Activated effector memory CD4-positive, alpha-beta T cell treated with anti-CD3 and anti-CD28 coated beads, Interleukin-2, amount 50 U/mL, for 16 hours (primary cell): Measurements from ENCODE around the gene SLC26A8.
"Not testable (repeated sequence)": the region's sequence is repeated elsewhere in the genome, so short reads cannot be mapped to it uniquely, and the experiment has no call there.

Experiments
- DNase-seq: peaks from one replicate; pipeline ENCODE4 v3.0.0-alpha.2; 2020

SLC26A8 gene

DNA sequence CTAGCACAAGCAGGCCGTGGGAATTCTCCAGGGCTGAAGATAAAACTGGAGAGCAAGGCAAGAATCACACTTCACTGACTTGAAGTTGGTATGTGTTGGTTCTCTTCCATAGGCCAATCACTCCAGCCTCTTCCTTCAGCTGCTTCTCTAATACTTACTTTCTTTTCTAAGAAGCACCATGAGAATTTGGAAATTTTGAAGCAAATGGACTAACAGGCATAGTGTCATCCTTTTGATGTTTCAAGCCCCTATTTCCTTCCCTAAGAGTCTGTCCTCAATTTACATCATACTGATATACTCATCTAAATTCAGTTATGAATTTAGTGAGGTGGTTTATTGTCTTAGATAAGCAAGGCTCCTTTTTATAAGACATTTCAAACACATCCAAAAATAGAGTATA is 24.0 kb downstream of the SLC26A8 start:
- no peak for DNase-seq

DNA sequence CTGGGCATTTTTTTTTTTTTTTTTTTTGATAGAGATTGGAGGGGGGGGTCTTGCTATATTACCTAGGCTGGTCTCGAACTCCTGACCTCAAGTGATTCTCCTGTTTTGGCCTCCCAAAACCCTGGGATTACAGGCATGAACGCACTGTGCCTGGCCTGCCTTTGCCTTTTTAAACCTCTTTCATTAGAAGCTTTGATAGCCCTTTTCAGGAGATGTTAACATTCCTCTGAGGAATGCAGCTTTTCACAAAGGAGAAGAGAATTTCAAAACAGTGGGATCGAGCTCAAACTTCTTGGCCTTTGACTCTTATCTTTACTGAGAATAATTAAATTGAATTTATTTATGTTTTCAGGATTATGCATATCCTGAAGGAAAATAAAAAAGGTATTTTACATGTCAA is 31.3 kb downstream of the SLC26A8 start:
- no peak for DNase-seq

DNA sequence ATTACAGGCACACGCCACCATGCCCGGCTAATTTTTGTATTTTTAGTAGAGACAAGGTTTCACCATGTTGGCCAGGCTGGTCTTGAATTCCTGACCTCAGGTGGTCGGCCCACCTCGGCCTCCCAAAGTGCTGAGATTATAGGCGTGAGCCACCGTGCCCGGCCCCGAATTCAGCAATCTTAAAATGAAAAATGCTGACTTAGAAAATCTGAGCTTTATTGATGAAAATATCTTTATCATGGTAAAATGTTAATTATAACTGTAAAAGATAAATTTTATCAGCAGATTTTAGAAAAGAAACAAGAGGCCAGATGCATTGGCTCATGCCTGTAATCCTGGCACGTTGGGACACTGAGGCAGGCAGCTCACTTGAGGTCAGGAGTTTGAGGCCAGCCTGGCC is 36.4 kb downstream of the SLC26A8 start:
- DNase-seq: not testable (repeated sequence)

DNA sequence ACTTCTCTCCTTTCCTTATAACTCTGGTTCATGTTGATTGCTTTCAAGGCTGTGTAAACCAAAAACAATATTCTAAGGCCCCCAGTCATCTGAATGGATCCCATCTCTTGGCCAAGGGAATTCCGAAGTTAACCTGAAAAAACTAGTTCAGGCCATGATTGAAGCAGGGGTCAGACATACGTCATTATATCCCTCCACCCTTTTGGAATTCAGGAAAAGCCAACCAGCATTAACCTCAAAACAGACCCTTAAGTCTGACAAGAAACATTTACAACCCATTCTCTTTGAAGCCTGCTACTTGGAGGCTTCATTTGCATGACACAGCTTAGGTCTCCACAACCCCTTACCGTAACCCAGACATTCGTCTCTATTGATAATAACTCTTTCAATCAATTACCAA is 39.7 kb downstream of the SLC26A8 start:
- DNase-seq: no peak

DNA sequence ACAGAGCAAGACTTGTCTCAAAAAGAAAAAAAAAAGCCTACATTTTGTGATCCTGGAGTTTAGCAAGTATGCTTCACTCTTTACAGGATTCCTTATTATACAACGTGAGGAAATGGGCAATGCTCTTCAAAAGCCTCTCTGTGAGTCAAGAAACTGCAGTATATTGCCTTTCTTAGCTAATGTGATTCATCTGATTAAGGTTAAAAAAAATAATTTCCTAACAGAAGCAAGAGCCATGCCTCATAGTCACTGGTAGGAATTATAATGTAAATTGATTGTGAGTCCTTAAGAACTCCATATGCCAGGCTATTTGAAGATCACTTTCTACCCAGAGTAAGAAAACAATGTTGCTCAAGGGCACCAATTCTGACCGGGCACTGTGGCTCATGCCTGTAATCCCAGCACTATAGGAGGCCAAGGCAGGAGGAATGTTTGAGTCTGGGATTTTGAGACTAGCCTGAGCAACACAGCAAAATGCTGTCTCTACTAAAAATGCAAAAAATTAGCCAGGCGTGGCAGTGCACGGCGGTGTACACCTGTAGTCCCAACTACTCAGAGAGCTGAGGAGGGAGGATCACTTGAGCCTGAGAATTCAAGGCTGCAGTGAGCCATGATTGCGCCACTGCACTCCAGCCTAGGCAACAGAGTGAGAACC is 43.3 kb downstream of the SLC26A8 start:
- DNase-seq: no peak

DNA sequence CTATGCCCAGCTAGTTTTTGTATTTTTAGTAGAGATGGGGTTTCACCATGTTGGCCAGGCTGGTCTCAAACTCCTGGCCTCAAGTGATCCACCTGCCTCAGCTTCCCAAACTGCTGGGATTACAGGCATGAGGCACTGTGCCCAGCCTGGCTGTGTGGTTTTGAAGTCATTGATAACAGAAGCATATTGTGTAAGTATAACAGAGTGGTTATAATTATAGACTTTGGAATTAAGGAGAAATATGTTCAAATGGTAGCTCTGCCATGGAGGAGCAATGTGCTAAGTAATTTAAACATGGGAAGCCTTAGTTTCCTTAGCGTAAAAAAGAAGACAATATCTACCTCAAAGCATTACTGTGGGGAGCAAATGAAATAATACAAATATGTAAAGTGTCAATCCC is 44.3 kb downstream of the SLC26A8 start:
- not testable (repeated sequence) for DNase-seq

DNA sequence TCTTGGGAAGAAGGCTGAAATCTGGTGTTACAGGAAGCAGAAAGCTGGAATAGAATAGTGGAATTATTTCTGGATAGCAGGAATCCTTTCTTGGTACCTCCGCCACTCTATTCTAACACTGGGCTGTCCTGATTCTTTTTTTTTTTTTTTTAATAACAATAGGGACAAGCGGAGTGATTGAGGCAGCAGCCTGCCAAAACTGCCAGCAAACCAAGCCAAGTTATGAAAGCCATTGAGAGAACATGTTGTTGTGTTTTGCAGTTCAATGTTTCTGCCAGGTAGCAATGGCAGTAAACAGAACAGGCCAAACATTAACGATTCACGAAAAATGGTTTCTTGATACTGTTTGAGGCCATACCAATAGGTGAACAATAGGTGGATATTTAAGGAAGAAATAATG is 47.1 kb downstream of the SLC26A8 start:
- DNase-seq: no peak

DNA sequence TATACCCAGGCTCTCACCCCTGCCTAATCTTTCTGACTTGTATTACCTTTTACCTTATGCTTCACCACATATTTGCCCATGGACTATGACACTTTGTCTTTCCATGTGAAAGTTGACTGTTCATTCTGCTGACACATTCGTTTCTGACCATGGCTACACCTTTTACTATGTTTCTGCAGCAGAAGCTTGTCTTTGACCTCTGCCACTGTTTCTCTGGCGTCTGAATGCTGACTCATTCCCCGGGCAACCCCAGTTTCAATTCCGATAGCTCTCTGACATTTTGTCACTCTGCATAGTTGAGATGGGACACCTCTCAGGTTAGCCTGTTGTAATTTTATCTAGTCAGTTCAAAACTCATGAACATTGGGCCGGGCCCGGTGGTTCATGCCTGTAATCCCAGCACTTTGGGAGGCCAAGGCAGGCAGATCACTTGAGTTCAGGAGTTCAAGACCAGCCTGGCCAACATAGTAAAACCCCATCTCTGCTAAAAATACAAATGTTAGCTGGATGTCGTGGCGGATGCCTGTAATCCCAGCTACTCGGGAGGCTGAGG is 50.7 kb downstream of the SLC26A8 start:
- no peak for DNase-seq

DNA sequence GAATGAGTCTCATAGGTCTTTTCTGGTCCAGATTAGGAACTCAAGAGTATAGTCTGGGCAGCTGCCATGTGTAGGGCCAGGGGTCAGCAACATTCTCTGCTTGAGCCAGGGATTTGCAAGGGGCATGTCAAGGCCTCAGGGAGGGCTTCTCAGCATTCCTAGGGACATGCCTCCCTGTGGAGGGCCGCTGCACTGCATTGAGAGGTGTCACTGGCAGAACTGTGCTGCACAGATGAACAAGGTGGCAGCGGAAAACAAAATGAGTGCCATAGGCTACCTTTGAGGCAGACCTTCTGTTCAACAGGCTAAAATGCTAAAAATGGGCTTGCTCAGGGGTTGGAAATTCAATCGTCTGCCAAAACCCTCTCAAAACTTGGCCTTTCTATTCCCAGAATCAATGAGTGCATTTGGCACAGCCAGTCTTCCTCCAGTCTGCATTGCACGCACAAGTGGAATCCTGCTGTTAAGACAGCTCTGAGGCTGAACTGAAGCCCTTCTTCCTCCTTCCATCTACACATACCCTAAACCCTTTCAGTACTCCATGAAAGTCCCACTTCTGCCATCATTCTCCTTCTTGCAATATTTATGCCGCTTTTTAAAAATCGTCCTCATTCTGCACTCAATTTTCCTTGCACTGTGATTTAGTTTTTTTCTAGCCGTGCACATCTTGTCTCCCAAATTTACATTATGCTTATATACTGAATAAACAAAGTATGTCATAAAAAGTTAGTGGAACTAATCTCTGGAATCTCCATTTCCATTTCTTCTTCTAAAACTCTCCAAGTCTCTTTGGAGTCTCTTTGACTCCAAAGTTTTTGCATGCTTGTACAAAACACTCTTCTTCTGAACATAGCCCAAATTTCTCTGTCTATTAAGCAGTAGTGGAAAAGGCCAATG is 51.7 kb downstream of the SLC26A8 start:
- DNase-seq: no peak

DNA sequence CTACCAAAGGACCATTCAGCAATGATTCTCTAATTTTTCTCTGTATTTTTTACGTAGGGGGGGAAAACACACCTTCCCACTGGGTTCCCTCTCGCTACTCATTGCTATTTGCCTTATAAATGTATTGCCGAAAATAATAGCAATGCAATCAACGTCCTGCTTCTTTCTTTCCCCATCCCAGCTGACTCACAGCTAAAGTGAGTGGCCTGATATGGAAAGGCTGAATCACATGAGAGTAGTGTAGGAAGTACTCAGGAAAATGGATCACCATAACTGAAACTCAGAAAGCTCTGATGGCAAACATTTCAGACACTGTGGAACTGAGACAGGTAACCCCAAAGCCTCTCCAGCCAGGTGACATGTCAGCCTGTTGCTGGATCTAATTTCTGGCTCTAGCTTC is 54.3 kb downstream of the SLC26A8 start:
- no peak for DNase-seq

DNA sequence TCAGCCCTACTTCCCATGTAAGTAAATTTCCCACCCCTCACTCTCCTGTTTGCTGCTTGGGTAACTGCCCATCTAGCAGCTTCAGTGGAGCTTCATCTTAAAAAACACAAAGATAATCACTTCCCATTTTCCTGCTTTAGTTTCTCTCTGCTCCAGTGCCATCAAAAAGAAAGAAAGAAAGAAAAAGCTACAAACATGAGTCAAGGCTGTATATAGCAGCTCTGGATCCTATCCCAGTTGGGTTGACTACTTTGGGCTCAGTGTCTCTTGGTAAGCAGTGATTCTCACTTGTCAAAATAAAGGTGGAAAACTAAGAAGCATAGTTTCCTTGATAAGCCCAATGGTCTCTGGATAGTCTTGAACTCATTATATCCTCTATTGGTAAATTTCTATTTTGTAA is 54.8 kb downstream of the SLC26A8 start:
- no peak for DNase-seq

DNA sequence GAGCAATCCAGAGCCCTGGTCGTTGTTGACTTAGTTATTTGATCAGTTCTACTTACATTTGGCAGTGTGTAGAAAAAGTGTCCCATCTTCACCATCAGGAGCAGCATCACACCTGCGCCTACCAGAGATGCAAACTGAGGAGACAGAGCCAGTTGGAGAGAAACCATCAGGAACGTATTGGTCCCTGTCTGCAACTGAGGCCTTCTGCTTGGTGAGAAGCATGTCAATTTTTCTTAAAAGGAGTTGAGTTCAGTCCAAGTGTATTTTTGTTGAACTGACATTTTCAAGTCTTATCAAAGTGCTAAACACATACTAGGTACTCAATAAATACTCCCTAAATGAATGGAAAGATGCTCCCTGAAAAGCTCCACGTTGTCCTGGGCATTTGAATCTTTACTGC is 55.6 kb downstream of the SLC26A8 start:
- DNase-seq: no peak

DNA sequence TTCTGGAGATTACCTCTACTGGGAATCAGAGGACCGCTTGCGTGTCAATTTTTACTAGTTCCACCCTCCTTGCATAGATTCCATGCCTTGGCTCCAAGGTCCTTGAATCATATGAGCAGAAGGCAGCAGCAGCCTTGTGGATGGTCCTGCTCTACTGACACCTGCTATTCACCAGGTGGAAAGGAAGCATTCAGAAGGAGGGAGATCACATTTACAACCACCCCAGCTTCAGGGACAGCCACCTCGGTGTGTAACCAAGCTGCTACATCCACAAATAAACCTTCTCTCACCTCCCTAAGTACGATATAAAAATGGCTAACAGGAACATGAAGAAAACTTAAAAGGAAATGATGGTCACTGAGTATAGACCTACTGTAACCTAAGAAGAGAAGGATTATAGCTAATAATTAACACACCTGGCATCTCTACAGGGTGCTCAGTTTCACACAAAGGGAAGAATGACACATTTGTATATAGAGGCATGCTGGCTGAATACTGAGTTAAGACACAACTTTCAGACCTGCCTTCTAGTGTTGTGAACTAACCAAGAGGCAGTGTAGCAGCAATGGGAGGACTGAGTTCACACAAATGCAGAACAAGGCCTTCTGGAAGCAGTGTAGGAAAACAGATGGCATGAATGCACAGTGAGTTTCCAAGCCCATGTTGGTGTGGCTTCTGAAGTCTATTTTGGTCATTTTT is 57.2 kb downstream of the SLC26A8 start:
- no peak for DNase-seq

DNA sequence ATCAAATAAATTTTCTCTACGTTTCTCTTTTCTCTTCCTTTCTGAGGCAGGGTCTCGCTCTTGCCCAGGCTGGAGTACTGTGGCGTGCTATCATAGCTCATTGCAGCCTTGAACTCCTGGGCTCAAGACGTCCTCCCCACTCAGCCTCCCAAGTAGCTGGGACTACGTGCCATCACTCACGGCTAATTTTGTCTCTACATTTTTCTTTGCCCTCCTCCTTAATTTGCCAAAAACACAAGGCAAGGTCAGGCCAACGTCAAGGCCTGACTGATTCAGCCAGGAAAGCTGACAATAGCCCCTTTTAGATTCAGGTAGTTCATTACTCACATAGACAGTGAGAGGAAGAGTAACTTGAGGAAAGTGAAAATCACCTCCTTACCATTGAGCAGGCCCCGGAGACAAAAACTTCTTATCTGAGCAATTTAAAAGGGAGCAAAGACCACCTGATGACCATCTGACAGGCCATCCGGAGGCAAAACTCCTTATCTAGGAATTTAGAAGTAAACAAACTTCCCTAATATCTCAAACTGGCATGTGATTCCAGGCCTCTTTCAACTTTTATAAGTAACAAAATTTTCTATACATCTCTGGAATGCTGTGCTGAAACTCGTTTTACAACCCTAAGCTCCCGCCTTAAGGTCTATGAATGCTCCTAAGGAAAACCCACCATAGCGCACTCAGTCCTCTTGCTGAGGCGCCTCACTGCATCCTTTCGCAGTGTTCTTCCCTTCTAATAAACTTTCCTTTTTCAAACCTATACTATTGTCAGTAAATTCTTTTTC is 61.5 kb downstream of the SLC26A8 start:
- DNase-seq: no peak

DNA sequence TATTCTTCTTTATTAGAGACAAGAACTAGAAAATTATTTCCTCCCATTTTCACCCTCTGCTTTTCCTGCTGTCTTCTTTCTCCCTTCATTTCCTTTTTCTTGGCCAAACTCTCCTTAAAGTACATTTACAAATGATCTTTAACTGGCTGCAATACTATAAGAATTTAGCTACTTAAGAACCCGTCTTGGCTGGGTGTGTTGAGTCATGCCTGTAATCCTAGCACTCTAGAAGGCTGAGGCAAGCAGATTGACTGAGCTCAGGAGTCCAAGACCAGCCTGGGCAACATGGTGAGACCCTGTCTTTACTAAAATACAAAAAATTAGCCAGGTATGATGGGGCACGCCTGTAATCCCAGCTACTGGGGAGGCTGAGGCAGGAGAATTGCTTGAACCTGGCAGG is 64.3 kb downstream of the SLC26A8 start:
- DNase-seq: no peak

DNA sequence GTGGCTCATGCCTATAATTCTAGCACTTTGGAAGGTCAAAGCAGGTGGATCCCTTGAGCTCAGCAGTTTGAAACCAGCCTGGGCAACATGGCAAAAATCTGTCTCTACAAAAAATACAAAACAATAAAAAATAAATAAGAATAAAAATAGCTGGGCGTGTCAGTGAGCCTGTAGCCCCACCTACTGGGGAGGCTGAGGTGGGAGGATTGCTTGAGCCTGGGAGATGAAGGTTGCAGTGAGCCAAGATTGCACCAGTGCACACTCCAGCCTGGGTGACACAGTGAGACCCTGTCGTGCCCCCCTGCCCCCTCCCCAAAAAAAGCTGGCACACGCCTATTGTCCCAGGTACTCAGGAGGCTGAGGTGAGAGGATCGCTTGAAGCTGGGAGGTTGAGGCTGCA is 68.5 kb downstream of the SLC26A8 start:
- DNase-seq: no peak

DNA sequence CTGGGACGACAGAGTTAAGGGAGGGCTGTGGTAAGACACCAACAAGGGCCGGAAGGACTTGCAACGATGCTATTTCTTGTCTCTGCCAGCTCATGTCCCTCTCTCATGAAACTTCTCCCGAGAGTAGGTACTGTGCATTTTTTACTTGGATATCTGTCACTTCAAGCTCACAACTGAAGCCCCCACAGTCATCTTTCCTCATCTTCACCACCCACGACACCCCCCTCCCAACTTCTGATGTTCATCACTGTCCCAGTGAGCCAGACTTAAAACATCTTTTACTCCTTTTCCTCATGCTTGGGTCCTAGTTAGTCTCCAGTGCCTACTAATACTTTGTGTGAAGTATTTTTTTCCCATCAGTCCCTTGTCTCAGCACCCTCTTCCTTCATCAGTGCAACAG is 68.9 kb downstream of the SLC26A8 start:
- DNase-seq: no peak

DNA sequence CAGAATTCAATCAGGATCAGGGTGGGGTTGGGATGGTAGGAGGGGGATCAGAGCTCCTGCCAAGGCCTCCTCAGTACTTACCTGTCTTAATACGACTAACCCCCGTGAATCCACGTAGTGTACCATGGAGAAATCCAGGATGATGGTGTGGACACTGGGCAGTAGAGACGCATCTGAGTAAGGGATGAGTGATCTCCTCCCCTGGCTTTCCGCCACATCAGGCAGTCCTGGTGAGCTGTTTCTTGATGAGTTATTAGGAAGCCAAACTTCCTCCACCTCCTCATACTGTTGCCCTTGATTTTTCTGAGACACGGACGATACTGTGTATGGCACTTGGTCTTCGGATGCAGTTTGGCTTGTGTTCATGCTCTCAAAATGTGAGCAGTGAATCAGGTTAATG is 69.4 kb downstream of the SLC26A8 start:
- DNase-seq: no peak

DNA sequence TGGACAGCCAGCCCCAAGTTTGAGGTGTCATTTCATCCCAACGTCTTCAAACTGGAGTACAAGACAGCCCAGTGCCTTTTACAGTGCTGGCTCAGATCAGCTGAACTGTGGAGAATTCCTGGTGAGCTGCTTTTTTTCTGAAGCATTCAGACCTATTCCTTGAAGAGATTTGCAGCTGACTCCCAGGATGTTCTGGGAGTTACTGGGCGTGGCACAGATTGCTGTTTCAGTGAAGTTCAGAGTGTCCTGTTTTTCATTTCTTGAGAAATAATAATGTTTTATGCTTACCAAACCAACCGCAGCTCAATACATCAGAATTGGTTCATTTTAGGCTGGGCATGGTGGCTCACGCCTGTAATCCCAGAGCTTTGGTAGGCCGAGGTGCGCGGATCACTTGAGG is 70.1 kb downstream of the SLC26A8 start:
- DNase-seq: no peak

DNA sequence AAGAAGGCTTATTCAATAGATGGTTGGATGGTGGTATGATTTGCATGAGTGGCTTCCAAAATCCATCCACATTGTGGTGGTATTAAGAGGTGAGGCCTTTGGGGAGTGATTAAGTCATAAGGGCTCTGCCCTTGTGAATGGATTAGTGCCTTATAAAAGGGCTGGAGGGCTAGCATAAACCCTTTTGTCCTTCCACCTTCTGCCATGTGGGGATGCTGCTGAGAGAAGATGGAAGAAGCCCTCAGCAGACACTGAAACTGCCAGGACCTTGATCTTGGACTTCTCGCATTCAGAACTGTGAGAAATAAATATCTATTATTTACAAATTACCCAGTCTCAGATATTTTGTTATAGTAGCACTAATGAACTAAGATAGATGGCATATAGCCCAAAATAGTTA is 75.7 kb downstream of the SLC26A8 start:
- no peak for DNase-seq

DNA sequence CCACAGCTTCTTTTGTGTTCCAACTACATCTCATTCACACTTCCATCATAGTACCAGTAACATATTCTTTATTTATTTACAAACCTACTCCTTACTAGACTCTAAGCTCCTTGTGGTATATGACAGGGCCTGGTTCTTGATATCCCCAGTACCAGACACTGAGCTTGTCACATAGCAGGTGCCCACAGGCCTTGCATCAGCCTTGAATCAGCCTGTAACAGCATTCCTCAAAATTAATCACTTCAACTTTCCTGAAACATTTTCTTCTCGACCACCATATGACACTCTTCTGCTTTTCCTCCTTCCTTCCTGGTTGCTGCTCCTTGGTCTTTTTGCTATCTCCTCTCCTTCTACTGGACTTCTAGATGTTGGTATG is 78.8 kb downstream of the SLC26A8 start:
- DNase-seq: no peak

DNA sequence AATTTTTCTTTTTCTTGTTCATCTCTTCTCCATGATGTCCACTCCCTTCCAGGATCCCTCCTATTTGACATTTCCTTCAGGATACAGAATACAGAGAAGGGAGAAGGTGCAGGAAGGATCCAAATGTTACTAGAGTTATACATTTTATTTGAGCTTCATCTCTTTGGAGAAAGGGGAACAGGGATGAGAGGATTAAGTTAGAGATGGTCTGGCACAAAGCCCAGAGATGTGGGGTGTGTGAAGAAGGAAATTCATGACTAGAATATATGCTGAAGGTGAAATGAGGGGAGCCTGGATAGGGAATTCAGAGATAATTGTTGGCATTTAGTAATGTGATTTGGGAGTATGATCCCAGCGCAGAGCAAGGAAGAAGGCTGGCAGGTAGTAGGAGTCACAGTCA is 81.1 kb downstream of the SLC26A8 start:
- DNase-seq: no peak

DNA sequence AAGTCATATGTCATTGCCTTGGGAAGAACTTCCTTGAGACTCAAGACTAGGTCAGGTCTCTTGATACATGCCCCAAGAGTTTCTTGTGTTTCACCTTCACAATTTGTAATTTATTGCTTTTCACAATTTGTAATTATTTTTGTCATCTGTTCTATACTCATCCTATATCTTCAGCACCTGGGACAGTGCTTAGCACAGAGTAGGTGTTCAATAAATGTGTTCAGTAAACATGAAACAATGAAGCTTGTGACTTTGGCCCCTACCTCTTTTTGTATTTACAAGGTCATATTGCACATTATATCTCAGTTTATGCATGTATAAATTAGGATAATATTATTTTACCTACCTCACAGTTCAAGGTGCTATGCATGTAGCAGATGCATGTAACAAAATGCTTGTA is 82.1 kb downstream of the SLC26A8 start:
- no peak for DNase-seq
